ENCODE data around the gene SPIRE1. TPM values are rescaled to one million over a fixed set of nuclear protein-coding genes. Genes with fewer than 3 reads are reported as not detected.

Gene SPIRE1
- total RNA-seq, 1 donor from 2014 or later, result 13.7 TPM

DNA sequence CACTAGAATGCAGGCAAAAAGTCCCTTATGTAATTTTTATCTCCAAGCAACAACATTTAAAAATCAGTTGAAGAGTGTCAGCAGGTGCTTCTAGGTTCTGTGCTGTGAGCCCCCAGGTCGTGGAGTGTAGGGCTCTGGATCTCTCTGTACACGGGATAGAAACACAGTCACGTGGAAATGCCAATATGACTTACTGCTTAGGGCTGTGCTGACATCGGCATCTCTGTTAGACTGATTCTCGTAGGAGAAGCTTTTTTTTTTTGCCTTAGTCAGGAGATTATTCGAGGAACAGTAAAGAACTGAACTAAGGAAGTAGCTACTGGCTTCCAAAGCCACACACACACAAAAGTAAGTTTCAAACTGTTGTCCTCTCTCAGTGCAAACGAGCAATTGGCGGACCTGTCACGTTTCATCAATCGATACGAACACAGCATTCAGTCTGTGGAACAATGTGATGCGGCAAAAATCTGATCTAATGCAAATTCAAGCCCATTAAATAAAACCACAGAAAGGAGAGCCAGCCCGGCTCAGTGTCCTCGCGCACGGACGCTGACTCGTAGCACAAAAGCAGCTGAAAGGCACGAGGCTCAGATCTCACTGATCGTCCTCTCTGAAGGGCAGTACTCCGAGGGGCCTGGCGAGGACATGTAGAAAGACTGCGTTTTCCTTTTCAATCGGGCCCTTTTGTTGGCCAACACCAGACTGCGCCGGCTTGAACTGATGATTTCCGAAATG lies 208.7 kb downstream of the SPIRE1 start:
- DNase-seq (ENCODE audit: low read depth in 2 of 2), result no peak

- DNase-seq (ENCODE audit: low read depth in 2 of 2), result no peak
These were observed 212.4 kb downstream of the SPIRE1 start for GRCh38 chr18:12445554-12445953.

DNA sequence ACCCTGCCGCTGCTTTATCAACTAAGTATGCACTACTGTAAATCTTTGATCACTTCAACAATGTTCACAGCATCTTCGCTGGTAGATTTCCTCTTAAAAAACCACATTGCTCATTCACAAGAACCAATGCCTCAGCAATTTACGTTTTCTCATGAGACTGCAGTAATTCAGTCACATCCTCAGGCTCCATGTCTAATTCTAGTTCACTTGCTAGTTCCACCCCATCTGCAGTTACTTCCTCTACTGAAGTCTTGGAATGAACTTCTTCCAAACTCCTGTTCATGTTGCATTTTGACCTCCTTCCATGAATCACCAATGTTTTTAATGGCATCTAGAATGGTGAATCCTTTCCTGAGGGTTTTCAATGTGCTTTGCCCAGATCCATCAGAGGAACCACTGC lies 214.4 kb downstream of the SPIRE1 start:
- no peak for DNase-seq (ENCODE audit: low read depth in 2 of 2)

DNA sequence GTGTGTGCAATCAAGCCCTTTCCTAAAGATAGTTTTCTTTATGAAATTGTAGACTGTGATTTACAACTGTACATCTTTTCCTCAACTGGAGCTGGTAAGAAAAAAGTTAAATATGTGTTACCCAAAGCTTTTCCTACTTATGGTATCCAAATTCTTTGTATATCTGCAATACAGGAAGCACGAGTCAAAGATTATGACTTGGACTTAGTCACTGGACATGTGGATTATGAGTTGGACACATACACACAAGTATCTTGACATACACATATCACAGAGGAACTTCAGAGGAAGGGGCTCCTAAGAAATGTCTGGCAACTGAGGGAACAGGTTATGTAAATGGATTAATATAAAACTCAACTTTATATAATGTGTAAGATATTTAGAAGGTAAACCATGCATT lies 215.0 kb downstream of the SPIRE1 start:
- peak in 1 of 2 donors; percentile 45 for DNase-seq (ENCODE audit: low read depth in 2 of 2)

GRCh38 chr18:12441475-12442034 lies 216.4 kb downstream of the SPIRE1 start:
- DNase-seq (ENCODE audit: low read depth in 2 of 2), result no peak

- no peak for DNase-seq (ENCODE audit: low read depth in 2 of 2)
These were observed 219.7 kb downstream of the SPIRE1 start for GRCh38 chr18:12438257-12438656.

DNA sequence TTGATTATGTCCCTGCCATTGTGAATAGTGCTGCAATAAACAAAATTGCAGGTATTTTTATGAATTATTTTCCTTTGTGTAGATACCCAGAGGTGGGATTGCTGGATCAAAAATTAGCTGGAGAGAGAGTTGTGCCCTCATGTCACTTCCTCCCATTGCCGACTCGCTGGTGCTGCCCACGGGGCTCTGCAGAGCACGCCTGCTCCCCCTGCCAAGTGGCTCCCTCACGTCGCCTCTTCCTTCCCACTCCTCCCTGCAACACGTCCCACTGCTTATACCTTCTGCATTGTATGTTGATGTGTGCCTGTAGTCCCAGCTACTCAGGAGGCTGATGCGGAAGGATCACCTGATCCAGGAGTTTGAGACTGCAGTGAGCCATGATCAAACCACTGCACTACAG lies 222.0 kb downstream of the SPIRE1 start:
- DNase-seq (ENCODE audit: low read depth in 2 of 2), result no peak

GRCh38 chr18:12434541-12434929 lies 223.4 kb downstream of the SPIRE1 start:
- no peak for DNase-seq (ENCODE audit: low read depth in 2 of 2)

- no peak for DNase-seq (ENCODE audit: low read depth in 2 of 2)
These were observed 223.9 kb downstream of the SPIRE1 start for GRCh38 chr18:12433829-12434540.

DNA sequence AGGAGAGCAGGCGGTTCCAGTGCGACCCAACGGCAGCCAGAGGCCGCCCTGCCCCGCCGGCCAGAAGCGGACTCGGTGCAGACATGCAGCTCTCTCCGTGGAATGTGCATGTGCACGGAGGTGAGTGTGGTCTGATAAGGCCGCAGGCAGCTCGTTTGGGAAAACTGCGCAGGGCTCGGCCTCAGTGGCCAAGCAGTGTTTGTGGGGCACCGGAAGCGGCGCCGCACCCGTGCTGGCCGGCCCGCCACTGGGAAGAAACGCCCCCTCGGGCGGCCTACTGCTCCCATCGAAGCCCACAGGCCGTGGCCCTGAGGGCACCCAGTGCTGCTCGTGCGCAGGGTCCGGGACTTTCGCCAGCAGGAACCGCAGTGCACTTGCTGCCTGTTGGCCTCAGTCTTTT lies 225.0 kb downstream of the SPIRE1 start:
- DNase-seq (ENCODE audit: low read depth in 2 of 2), result no peak

DNA sequence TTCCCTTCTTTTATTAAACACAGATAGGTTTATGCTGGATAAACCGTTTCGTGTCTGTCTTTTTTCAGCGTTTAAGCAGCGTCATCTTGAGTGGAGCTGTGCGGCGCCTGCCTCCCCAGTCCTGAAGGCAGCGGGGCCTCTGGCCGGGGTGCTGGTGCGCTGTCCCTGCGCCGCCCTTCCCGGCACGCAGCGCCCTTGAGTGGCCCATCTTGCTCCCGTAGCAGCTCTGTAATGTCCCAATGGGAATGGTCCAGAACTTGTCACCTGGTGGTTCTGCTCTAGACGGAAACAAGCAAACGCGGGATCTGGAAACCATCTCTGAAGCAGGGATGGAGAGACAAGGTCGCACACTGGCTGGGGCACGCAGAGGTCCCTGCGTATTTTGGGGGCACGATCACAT lies 225.7 kb downstream of the SPIRE1 start:
- no peak for DNase-seq (ENCODE audit: low read depth in 2 of 2)

- DNase-seq (ENCODE audit: low read depth in 2 of 2), result no peak
These were observed 226.3 kb downstream of the SPIRE1 start for GRCh38 chr18:12431561-12431960.

DNA sequence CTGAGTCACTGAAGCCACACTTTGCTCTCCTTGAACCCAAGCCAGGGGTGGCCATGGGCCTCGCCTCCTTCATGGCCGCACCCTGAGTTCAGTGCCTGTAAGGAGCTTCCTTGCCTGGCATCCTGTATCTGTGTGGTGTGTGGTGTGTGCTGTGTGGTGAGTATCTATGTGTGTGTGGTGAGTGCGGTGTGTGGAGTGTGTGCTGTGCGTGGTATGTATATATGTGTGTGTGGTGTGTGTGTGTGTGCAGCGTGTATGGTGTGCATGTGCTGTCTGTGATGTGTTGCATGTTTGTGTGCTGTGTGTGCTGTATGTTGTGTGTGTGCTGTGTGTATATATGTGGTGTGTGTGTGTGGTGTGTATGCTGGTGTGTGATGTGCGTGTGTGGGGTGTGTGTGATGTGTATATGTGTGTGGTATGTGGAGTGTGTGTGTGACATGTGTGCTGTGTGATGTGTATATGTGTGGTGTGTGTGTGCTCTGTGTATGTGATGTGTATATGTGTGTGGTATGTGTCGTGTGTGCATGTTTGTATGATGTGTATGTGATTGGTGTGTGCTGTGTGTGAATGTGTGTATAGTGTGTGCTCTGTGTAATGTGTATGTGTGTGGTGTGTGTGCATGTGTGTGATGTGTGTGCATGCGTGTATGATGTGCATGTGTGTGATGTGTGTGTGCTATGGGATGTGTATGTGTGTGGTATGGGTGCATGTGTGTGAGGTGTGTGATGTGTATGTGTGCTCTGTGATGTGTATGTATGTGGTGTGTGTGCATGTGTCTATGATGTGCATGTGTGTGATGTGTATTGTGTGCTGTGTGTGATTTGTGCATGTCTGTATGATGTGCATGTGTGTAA lies 227.5 kb downstream of the SPIRE1 start:
- DNase-seq (ENCODE audit: low read depth in 2 of 2), result no peak

DNA sequence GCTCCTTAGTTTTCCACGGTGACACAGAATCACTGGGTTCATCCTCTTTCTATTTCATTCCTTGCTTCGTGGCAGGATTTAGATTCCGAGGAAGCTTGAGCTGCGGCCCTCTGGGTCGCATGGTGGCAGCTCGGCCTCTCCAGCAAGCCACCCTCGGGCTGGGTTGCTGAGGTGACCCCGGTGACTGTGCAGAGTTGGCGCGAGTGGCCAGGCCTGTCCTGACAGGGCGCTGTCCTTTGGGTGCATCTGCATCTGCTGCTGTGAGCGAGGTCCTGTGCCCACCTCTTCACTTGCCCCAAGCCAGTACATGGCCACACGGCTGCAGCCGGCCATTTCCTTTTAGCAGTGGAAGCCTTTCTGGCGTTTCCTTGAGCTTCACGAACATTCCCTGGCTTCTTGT lies 228.4 kb downstream of the SPIRE1 start:
- no peak for DNase-seq (ENCODE audit: low read depth in 2 of 2)

DNA sequence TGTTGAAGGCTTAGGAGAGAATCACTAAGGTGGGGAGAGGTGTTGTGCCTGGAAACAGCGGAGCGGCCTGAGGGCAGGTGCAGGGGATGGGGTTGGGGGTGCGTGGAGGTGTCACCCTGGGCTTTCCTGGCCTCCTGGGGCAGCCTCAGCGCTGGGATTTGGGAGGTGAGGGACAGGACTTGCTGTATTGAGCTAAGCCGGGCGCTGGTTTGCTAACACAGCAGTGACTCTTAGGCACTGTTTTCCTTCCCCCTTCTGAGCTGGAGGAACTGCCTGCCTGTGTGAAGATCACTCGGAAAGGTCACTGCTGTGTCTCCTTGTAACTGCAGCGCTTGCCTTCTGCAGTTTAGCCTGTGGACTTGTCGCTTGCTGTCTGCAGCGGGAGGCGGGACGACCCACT lies 229.0 kb downstream of the SPIRE1 start:
- no peak for DNase-seq (ENCODE audit: low read depth in 2 of 2)

DNA sequence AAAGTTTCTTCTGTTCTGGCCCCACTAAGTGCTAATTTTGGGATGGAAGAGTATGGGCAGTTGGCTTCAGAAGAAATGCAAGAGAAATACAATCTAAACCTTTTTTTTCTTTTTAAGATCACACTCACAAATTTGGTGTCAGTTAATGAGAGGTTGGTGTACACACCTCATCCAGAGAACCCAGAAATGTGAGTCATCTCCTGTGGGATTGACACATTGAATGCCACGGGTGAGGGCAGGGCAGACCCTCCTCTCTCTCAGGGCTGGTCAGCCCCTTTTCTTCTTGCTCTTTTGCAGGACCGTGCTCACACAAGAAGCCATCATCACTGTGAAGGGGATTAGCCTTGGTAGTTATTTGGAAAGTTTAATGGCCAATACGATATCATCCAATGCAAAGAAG lies 231.0 kb downstream of the SPIRE1 start:
- no peak for DNase-seq (ENCODE audit: low read depth in 2 of 2)

DNA sequence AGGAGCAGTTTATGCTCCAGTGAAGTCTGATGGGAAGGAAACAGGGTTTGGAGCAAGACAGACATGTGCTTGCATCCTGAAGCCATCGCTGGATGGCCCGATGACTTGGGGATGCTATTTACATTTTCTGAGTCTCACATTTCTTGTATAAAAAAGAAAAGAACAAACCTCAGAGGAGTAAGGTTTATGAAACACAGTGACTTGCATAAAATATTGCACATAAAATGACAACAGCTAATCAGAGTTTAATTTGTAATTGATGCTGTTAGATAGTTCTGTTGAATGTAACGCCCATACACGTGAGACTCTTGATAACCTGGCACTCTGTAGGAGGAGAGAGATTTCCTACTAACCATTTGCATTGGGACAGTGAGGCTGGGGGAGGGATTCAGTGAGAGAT lies 233.7 kb downstream of the SPIRE1 start:
- no peak for DNase-seq (ENCODE audit: low read depth in 2 of 2)

DNA sequence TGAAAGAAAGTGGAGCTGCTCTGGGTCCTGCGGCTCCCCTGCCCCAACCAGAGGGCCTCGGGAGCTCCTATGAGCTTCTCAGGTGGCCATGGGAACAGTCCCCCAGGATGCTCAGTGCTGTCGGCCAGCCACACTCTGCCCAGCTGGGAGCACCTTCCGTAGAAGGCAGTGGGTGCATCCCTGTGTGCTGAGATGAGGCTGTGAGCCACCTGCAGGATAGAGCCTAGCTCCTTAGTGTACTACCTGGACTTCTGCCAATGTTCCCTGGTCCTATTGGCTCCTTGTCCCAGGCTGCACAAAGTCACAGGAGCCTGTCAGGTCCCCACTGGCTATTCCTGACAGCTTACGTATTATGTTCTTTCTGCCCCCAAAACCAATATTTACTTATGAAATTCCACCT lies 234.1 kb downstream of the SPIRE1 start:
- no peak for DNase-seq (ENCODE audit: low read depth in 2 of 2)

- DNase-seq (ENCODE audit: low read depth in 2 of 2), result no peak
These were observed 234.5 kb downstream of the SPIRE1 start for GRCh38 chr18:12423393-12423792.

- peak; percentile 12 to 39 for DNase-seq (ENCODE audit: low read depth in 2 of 2)
These were observed 235.0 kb downstream of the SPIRE1 start for GRCh38 chr18:12422936-12423335.

- DNase-seq (ENCODE audit: low read depth in 2 of 2), result no peak
These were observed 236.2 kb downstream of the SPIRE1 start for GRCh38 chr18:12421732-12422131.

GRCh38 chr18:12420821-12421421 lies 237.0 kb downstream of the SPIRE1 start:
- no peak for DNase-seq (ENCODE audit: low read depth in 2 of 2)
